Testis (tissue), 2 donors: ENCODE results near the gene ZNF274.

Experiments used
- CTCF ChIP-seq, 3 experiments: fragments of 450-650 bp in 2 of 3; fragments of 200-600 bp in 1 of 3; sonication (generic) in 1 of 3; IDR thresholded peaks; one replicate each; pipeline ENCODE4 v1.5.1; 2016 to 2019; ENCODE audit warnings: antibody characterized with exemption in 3 of 3, mild to moderate bottlenecking in 2 of 3, moderate library complexity in 1 of 3
- POLR2A ChIP-seq: fragments of 450-650 bp; IDR thresholded peaks from one replicate; pipeline ENCODE4 v1.6.1; 2017; ENCODE audit warnings: antibody characterized with exemption, mild to moderate bottlenecking, moderate library complexity

GRCh38 chr19:58182577-58182988, 278 bp upstream of the ZNF274 start:
- TF ChIP-seq CTCF (IDR thresholded peaks at IDR 0.05) = no peak
- no peak for TF ChIP-seq POLR2A
